A673 (cell line): Measurements from ENCODE around the gene MAP4K5. TPM values are rescaled to one million over a fixed set of nuclear protein-coding genes. Genes with fewer than 3 reads are reported as not detected.

Source experiments
- BruUV-seq: library from RNA; stranded (reverse); fragments of 400-500 nt; replicated peaks from 2 replicates; lab custom pipeline; 2021; lab: Mats Ljungman, UMichigan
- CTCF ChIA-PET: fragments of 300-600 bp; sonication (Branson Sonifier 250); formaldehyde crosslinking; loops from one replicate; lab custom pipeline; 2022; ENCODE audit warnings: antibody characterized with exemption; lab: Charles Lee
- POLR2A ChIA-PET: fragments of 300-600 bp; sonication (Branson Sonifier 250); formaldehyde crosslinking; loops from one replicate; lab custom pipeline; 2022; ENCODE audit warnings: antibody characterized with exemption; ENCODE audit not compliant: low non-redundant PET; lab: Charles Lee
- DNase-seq: peaks from one replicate; pipeline ENCODE4 v3.0.0-alpha.2; 2015; ENCODE audit warnings: low spot score
- H3K27ac ChIP-seq: fragments of 200-600 bp; sonication (generic); 2 replicates; pipeline ENCODE4 v1.5.1; 2016; ENCODE audit warnings: mixed run types, low read depth, mild to moderate bottlenecking, mixed read lengths, antibody characterized with exemption, low read length; ENCODE audit not compliant: poor library complexity, severe bottlenecking
- H3K27me3 ChIP-seq: fragments of 200-600 bp; sonication (generic); replicated peaks from 2 replicates; pipeline ENCODE4 v1.6.1; 2017; ENCODE audit warnings: mixed run types, low read depth, mild to moderate bottlenecking, mixed read lengths, antibody characterized with exemption, low read length; ENCODE audit not compliant: insufficient read depth, poor library complexity
- H3K36me3 ChIP-seq: fragments of 200-600 bp; sonication (generic); 2 replicates; pipeline ENCODE4 v1.6.1; 2016; ENCODE audit warnings: mixed run types, mild to moderate bottlenecking, mixed read lengths, antibody characterized with exemption, low read length; ENCODE audit not compliant: insufficient read depth, poor library complexity, severe bottlenecking
- H3K4me1 ChIP-seq: fragments of 200-600 bp; sonication (generic); 2 replicates; pipeline ENCODE4 v1.6.1; 2017; ENCODE audit warnings: mixed run types, mild to moderate bottlenecking, mixed read lengths, antibody characterized with exemption, low read length; ENCODE audit not compliant: insufficient read depth, poor library complexity, severe bottlenecking
- H3K4me3 ChIP-seq: fragments of 200-600 bp; sonication (generic); 2 replicates; pipeline ENCODE4 v1.5.1; 2016; ENCODE audit warnings: low read depth, mixed run types, mild to moderate bottlenecking, mixed read lengths, low read length; ENCODE audit not compliant: poor library complexity, severe bottlenecking
- H3K9me3 ChIP-seq: fragments of 200-600 bp; sonication (generic); 2 replicates; pipeline ENCODE4 v1.6.1; 2016; ENCODE audit warnings: mixed run types, low read depth, mild to moderate bottlenecking, mixed read lengths, antibody characterized with exemption, low read length; ENCODE audit not compliant: poor library complexity, severe bottlenecking
- CTCF ChIP-seq: fragments of 300-800, 200-600 bp; sonication (generic); conservative IDR thresholded peaks from 2 replicates; pipeline ENCODE4 v1.5.1; 2017; ENCODE audit warnings: low read depth, mild to moderate bottlenecking, antibody characterized with exemption, low read length, moderate library complexity, mixed read lengths
- EZH2 ChIP-seq: fragments of 200-600 bp; sonication (generic); IDR thresholded peaks from 2 replicates; pipeline ENCODE4 v1.6.1; 2017; ENCODE audit warnings: borderline replicate concordance, low read depth, mild to moderate bottlenecking, mixed read lengths, antibody characterized with exemption, low read length; ENCODE audit not compliant: poor library complexity, severe bottlenecking
- intact Hi-C: fragments of 100-400 bp; cut with micrococcal nuclease; formaldehyde crosslinking; loops from one replicate; pipeline ENCODE4 v1.10.0; 2022; ENCODE audit not compliant: unreplicated experiment
- total RNA-seq: library from RNA; stranded (reverse); gene quantifications from 2 replicates; pipeline ENCODE4 v1.2.3, GENCODE V29; 2021

Gene MAP4K5
- total RNA-seq, 1 experiment from 2014 or later = 57.9 TPM

DNA sequence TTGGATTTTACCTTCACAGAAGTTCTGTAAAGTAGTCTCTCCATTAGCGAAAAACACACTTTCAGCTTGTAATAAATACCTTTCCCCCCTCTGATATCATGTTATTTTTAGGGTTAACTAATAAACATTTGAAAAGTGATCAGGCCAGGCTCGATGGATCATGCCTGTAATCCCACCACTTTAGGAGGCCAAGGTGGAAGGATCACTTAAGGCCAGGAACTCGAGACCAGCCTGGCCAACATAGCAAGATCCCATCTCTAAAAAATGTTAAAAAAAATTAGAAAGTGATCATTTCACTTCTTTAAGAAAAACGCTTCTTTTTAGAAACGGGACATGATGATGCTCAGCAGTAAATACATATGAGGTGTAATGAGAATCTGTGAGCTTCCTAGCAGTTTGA lies 137.7 kb downstream of the MAP4K5 start:
- peaks cover 5% of the 10 kb centered on the region for H3K36me3 ChIP-seq
- TF ChIP-seq EZH2 (no peak), CTCF (no peak)
- no peak overlapping the region for H3K27ac ChIP-seq
- H3K4me1 ChIP-seq = peaks cover 4% of the 10 kb centered on the region
- H3K4me3 ChIP-seq = no peak overlapping the region
- no peak for DNase-seq
- ChIA-PET POLR2A (interaction anchor here (0.6 kb wide), 1 partner anchor 809 kb away, joined by 4 read pairs; the partner anchor contains the start of gene RPS29), CTCF (no interaction called here)
- BruUV-seq = no TSS peak
- intact Hi-C loops = no loop called here
- H3K9me3 ChIP-seq = no peaks in the 10 kb centered on the region
- no peaks in the 10 kb centered on the region for H3K27me3 ChIP-seq

DNA sequence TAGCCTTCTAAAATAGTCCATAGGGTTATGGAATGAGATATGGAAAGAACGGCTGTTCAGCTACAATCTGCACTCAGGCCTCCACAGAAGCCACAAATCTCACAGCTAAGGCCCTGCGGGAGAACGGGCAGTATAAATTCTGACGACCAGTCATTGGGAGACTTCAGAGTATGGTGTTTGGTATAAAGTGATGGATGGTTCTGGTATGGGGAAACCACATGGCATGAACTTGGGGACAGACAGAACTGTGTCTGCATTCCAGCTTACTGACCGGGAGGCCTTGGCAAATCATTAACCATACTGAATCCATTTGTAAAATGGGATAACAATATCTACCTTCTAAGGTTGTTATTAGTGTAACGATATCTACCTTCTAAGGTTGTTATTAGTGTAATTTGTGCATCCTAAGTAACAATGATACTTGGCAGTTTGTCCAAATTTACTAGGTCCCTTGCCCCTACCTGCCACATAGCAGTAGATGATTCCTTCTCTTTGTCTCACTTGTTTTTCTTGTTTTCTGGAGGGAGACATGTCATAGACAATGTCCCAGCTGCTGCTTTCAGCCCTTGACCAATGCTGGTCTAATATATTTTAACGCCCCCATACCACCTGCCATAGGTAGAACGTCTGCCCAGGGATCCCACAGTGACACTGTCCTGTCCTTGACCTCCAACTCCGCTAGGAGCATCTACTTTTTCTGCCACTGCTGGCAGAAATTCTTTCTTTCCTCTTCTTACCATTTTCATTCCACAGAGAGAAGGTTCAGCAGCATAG lies 142.5 kb downstream of the MAP4K5 start:
- intact Hi-C loops = no loop called here
- Histone ChIP-seq H3K4me1 (no peaks in the 10 kb centered on the region), H3K36me3 (no peaks in the 10 kb centered on the region), H3K9me3 (no peaks in the 10 kb centered on the region), H3K4me3 (no peak overlapping the region), H3K27me3 (no peaks in the 10 kb centered on the region), H3K27ac (no peak overlapping the region)
- POLR2A ChIA-PET = no interaction called here
- TF ChIP-seq EZH2 = no peak
- no peak for TF ChIP-seq CTCF
- DNase-seq = no peak
- no TSS peak for BruUV-seq
- CTCF ChIA-PET = interaction anchor here (0.6 kb wide), 1 partner anchor 441 kb away, joined by 3 read pairs; the partner anchor contains the start of gene NIN

GRCh38 chr14:50388256-50388931 lies 144.0 kb downstream of the MAP4K5 start:
- H3K27me3 ChIP-seq = no peaks in the 10 kb centered on the region
- H3K27ac ChIP-seq = no peak overlapping the region
- BruUV-seq = no TSS peak
- intact Hi-C loops = no loop called here
- no peaks in the 10 kb centered on the region for H3K36me3 ChIP-seq
- no peaks in the 10 kb centered on the region for H3K4me1 ChIP-seq
- no peaks in the 10 kb centered on the region for H3K9me3 ChIP-seq
- ChIA-PET CTCF (no interaction called here), POLR2A (no interaction called here)
- no peak overlapping the region for H3K4me3 ChIP-seq
- TF ChIP-seq EZH2 = no peak
- no peak for TF ChIP-seq CTCF
- peak; percentile 22 for DNase-seq
